ENCODE measurements around the gene ISLR. TPM values are rescaled to one million over a fixed set of nuclear protein-coding genes. Genes with fewer than 3 reads are reported as not detected.

ISLR gene
- total and polyA plus RNA-seq, 8 donors = 3.5 to 44.6 (median 12.0) TPM

- TF ChIP-seq POLR2AphosphoS5 (IDR thresholded peaks at IDR 0.05) (peak in 1 of 3 donors; percentile 38), EP300 (IDR thresholded peaks at IDR 0.05) (no peak)
- TF ChIP-seq, protein P1, sequence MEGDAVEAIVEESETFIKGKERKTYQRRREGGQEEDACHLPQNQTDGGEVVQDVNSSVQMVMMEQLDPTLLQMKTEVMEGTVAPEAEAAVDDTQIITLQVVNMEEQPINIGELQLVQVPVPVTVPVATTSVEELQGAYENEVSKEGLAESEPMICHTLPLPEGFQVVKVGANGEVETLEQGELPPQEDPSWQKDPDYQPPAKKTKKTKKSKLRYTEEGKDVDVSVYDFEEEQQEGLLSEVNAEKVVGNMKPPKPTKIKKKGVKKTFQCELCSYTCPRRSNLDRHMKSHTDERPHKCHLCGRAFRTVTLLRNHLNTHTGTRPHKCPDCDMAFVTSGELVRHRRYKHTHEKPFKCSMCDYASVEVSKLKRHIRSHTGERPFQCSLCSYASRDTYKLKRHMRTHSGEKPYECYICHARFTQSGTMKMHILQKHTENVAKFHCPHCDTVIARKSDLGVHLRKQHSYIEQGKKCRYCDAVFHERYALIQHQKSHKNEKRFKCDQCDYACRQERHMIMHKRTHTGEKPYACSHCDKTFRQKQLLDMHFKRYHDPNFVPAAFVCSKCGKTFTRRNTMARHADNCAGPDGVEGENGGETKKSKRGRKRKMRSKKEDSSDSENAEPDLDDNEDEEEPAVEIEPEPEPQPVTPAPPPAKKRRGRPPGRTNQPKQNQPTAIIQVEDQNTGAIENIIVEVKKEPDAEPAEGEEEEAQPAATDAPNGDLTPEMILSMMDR (IDR thresholded peaks at IDR 0.05) = peak in 5 of 7 experiments; percentile 90 to 98 (median 95)
- peaks cover 38 to 100% (median 76%) of the 10 kb centered on the region in 3 donors for H3K27me3 ChIP-seq
- H3K27ac ChIP-seq = no peak overlapping the region
- peak; percentile 90 to 96 for DNase-seq
- no peaks in the 10 kb centered on the region for H3K9me3 ChIP-seq
- intact Hi-C loops (cut with DNase I; ENCODE audit: low total_unique reads) = loop anchor here (5.0 kb wide), 2 partner anchors 180 to 195 kb away; no protein-coding TSS in a partner anchor
- peaks cover 28 to 45% (median 37%) of the 10 kb centered on the region in 4 donors for H3K4me1 ChIP-seq
- no peaks in the 10 kb centered on the region for H3K36me3 ChIP-seq
- WGBS, 5 donors = 7 to 9% (median 8%) methylated on average over 38 to 44 of the region's 44 CpGs
- H3K4me3 ChIP-seq = peak overlapping the region; percentile 36 to 49 (median 40)
Measured at GRCh38 chr15:74127255-74127953, 46.1 kb upstream of the ISLR start.

DNA sequence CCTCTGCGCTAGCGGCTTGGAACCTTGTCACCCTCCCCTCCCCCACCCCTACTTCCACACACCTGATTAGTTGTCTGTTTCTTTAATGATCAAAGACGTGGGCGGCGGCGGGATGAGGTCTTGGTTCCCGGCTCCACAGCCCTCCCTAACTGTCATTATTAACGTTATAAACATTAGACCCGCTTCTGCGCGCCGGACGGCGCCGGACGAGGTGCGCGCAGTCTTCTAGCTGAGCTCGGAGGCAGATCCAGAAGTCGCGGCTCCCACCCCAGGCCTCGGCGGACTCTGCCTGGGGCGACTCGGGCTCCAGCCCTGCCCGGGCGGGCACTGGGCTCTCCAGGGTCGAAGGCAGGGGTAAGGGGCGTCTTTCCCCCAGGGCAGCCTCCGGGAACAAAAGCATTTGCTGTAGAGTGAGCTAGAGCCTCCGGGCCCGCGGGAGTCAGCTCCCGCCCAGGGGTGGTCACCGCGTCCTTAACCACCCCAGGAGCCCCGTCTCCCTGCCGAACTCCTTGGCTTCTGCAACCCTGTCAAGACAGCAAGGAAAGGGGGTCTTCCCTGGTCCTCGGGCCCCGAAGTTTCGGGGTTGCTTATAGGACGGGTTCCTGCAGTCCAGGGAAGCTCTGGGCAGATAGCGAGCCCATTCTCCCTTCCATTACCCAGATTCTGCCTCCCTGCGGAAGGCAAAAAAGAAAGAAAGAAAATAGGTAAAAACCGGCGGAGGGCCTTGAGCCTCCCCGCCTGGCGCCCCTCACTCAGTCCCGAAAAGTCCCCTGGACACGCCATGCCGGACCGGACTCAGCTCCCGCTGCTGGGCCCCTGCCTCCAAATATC, 45.3 kb upstream of the ISLR start:
- no peak for TF ChIP-seq POLR2AphosphoS5 (IDR thresholded peaks at IDR 0.05)
- TF ChIP-seq EP300 (IDR thresholded peaks at IDR 0.05) = no peak
- TF ChIP-seq, protein P1 (IDR thresholded peaks at IDR 0.05) = no peak
- Histone ChIP-seq H3K4me3 (peak overlapping the region; percentile 36 to 49 (median 40)), H3K9me3 (peaks cover 0 to 6% (median 1%) of the 10 kb centered on the region in 4 donors), H3K36me3 (no peaks in the 10 kb centered on the region), H3K27ac (no peak overlapping the region), H3K4me1 (peaks cover 28 to 53% (median 41%) of the 10 kb centered on the region in 4 donors), H3K27me3 (peaks cover 46 to 100% (median 84%) of the 10 kb centered on the region in 3 donors)
- 5 to 10% (median 7%) methylated on average over 20 to 53 of the region's 53 CpGs for WGBS, 5 donors
- intact Hi-C loops (cut with DNase I; ENCODE audit: low total_unique reads) = loop anchor here (5.0 kb wide), 2 partner anchors 179 to 194 kb away; no protein-coding TSS in a partner anchor
- peak in 1 of 2 donors; percentile 58 for DNase-seq

- TF ChIP-seq POLR2AphosphoS5 (IDR thresholded peaks at IDR 0.05) (no peak), EP300 (IDR thresholded peaks at IDR 0.05) (no peak), POLR2A (IDR thresholded peaks at IDR 0.05) (no peak)
- TF ChIP-seq, protein P1 (IDR thresholded peaks at IDR 0.05) = no peak
- Histone ChIP-seq H3K36me3 (no peaks in the 10 kb centered on the region), H3K4me1 (peaks cover 28 to 61% (median 44%) of the 10 kb centered on the region in 4 donors), H3K27me3 (peaks cover 53 to 100% (median 92%) of the 10 kb centered on the region in 3 donors), H3K4me3 (peak overlapping the region in 3 of 4 donors; percentile 9 to 49 (median 12)), H3K9me3 (peaks cover 0 to 12% (median 3%) of the 10 kb centered on the region in 4 donors), H3K27ac (no peak overlapping the region)
- intact Hi-C loops (cut with DNase I; ENCODE audit: low total_unique reads) = loop anchor here (5.0 kb wide), 2 partner anchors 178 to 193 kb away; no protein-coding TSS in a partner anchor
- 3 to 5% (median 4%) methylated on average over 21 to 43 of the region's 43 CpGs for WGBS, 5 donors
- peak in 1 of 2 donors; percentile 42 for DNase-seq
Measured at GRCh38 chr15:74128785-74129585, 44.5 kb upstream of the ISLR start.
